GM12875 (cell line): ENCODE results near the gene RUFY3.

Experiments
- H3K4me3 ChIP-seq: one replicate; pipeline ENCODE4 v1.5.1; 2011; ENCODE audit warnings: low read depth, low read length, control low read depth
- TF ChIP-seq, protein P1 (sequence below): IDR thresholded peaks from 2 replicates; pipeline ENCODE4 v1.5.1; 2011; ENCODE audit warnings: low read depth, mild to moderate bottlenecking, control low read depth, inconsistent platforms, low read length, moderate library complexity, borderline replicate concordance; ENCODE audit not compliant: insufficient read depth

The RUFY3 gene

DNA sequence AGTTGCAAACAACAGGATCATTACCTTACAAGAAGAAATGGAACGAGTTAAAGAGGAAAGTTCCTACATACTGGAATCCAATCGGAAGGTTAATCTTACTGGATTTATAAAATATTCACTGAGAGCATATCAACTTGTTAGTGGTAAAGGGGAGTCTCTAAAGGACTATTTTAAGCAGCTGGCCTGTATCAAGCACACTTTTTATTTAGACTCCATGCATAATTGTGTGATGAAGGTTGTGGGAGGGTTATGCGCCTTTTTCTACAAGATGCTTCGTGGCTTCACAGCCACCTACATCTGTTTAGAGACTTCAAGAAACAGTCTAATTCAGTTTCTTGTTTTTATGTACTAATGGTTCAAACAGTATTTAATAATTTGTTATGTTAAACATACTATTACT, 61.3 kb downstream of the RUFY3 start:
- TF ChIP-seq, protein P1, sequence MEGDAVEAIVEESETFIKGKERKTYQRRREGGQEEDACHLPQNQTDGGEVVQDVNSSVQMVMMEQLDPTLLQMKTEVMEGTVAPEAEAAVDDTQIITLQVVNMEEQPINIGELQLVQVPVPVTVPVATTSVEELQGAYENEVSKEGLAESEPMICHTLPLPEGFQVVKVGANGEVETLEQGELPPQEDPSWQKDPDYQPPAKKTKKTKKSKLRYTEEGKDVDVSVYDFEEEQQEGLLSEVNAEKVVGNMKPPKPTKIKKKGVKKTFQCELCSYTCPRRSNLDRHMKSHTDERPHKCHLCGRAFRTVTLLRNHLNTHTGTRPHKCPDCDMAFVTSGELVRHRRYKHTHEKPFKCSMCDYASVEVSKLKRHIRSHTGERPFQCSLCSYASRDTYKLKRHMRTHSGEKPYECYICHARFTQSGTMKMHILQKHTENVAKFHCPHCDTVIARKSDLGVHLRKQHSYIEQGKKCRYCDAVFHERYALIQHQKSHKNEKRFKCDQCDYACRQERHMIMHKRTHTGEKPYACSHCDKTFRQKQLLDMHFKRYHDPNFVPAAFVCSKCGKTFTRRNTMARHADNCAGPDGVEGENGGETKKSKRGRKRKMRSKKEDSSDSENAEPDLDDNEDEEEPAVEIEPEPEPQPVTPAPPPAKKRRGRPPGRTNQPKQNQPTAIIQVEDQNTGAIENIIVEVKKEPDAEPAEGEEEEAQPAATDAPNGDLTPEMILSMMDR = no peak
- H3K4me3 ChIP-seq = no peak overlapping the region

DNA sequence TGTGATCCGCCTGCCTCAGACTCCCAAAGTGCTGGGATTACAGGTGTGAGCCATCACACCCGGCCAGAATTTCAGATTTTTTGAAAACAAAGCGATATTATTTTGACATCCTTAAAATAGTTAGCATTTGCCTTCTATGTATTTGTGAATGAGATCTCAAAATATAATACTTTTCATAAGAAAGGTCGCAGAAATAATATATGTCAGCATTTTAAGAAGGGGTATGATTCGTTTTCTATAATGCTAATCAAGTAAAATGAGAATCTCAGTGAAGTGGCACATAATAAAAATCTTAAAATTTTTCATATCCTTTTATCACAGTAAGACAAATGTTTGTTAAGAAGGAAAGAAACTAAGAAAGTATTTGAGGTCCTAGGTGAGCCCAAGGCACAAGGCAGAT, 65.7 kb downstream of the RUFY3 start:
- H3K4me3 ChIP-seq = no peak overlapping the region
- TF ChIP-seq, protein P1 = no peak

DNA sequence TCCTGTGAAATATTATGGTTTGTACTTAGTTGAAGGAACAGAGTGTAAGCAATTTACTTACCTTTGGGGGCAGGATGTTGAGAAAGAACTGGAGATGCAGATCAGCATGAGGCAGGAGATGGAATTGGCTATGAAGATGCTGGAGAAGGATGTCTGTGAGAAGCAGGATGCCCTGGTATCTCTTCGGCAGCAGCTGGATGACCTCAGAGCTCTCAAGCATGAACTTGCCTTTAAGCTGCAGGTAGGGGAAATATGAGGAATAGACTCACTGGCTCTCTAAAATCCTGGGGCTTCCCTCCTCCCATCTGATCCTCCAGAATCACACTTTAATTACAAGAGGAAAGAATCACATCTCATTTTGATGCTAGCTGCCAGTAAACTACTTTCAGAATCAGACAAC, 67.0 kb downstream of the RUFY3 start:
- H3K4me3 ChIP-seq = no peak overlapping the region
- TF ChIP-seq, protein P1 = no peak

DNA sequence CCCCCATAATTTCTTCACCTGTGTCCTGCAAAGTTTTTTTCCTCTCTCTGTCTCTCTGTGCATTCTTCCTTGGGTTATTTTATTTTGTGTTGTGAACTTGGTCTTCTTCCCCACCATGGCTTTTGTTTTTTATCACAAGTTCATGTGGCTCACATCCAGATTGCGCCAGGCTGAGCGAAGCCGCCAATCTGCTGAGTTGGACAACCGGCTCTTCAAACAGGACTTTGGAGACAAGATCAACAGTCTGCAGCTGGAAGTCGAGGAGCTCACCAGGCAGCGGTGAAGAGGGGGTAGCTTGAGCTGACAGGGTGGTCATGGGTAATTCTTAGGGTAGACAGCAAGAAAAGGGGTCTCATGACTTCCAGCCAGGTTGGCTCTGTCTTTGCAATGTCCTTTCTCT, 71.9 kb downstream of the RUFY3 start:
- TF ChIP-seq, protein P1 = no peak
- no peak overlapping the region for H3K4me3 ChIP-seq

DNA sequence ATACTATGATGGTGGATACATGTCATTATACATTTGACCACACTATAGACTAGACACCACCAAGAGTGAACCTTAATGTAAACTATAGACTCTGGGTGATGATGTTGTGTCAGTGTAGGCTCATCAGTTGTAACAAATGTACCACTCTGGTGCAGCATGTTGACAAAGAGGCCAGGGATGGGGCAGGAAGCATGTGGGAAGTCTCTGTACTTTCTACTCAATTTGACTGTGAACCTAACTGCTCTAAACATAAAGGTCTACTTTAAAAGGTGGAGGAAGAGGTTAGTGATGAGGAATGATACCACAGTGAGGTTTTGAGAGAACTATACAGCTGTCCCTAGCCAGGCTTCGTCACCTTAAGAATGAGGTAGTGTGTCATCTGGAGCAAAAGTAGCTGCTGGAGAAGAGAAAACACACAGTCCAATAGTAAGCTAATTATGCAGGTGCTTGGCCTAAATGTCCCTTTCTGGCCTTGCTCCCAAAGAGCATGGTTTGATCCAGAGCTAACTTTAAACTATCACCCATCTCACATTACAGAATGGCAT, 79.6 kb downstream of the RUFY3 start:
- no peak overlapping the region for H3K4me3 ChIP-seq
- TF ChIP-seq, protein P1 = no peak

DNA sequence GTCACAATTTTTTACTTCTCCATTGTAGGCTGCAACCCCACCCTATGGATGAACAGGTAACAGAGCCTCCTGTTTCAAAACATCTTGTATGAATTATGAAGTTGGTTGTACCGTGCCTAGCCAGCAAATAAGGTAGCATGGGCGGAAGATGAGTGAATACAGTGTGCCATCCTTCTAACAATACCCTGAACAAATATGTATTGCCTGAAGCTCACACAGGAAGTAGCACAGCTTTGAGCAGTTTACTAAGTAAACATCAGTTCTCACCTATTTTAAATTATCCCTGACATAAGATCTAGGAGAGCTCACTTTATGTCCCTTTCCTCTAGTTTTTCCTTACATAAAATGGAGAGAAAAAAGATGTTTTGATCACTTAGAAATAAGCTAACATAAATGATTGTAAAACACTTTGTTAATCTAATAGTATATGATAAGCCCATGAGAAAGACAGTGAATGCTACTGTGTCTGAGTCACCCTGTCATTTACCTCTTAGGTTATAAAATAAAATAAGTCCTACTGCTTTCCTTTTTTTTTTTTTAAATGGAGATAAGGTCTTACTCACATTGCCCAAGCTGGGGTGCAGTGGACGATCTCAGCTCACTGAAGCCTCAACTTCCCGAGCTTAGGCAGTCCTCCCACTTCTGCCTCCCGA, 81.3 kb downstream of the RUFY3 start:
- TF ChIP-seq, protein P1 = no peak
- no peak overlapping the region for H3K4me3 ChIP-seq

DNA sequence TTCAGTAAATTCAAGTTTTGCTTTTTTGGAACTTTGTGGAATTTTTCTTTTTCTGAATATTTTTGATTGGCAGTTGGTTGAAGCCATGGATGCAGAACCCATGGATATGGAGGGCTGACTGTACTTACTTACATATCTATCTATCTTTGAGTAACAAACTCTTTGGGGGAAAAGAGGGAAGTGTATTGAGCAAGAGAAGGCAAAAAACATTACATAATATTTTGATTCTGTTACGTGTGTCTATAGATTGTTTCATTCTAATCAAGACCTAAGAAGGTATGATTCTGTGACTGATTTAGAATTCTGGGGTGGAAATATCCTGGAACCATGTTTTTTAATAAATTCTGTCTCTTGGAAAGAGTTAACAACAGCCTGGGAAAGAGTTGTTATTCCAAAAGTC, 86.4 kb downstream of the RUFY3 start:
- TF ChIP-seq, protein P1 = no peak
- H3K4me3 ChIP-seq = no peak overlapping the region
